Tongue (tissue), 2 donors: ENCODE data around the gene MCM9. TPM values are rescaled to one million over a fixed set of nuclear protein-coding genes. Genes with fewer than 3 reads are reported as not detected.
"Not testable (repeated sequence)": the region's sequence is repeated elsewhere in the genome, so short reads cannot be mapped to it uniquely, and the experiment has no call there.

Experiments used
- DNase-seq: peaks from one replicate; pipeline ENCODE4 v3.0.0-alpha.2; 2015
- total RNA-seq: library from RNA; depleted of rRNA; stranded (reverse); fragments of >200 nt; gene quantifications from one replicate; pipeline ENCODE4 v1.2.3, GENCODE V29; 2014

The MCM9 gene
- total RNA-seq, 1 donor from 2014 or later, result 20.7 TPM

GRCh38 chr6:118799826-118800225 is 135.1 kb downstream of the MCM9 start:
- no peak for DNase-seq

- DNase-seq, result not testable (repeated sequence)
These were observed 138.4 kb downstream of the MCM9 start for GRCh38 chr6:118796548-118796947.

GRCh38 chr6:118791499-118791898 is 143.5 kb downstream of the MCM9 start:
- DNase-seq, result no peak

- no peak for DNase-seq
These were observed 145.0 kb downstream of the MCM9 start for GRCh38 chr6:118789954-118790353.

- DNase-seq, result no peak
These were observed 145.5 kb downstream of the MCM9 start for GRCh38 chr6:118789419-118789818.

GRCh38 chr6:118788702-118789101 is 146.3 kb downstream of the MCM9 start:
- no peak for DNase-seq

GRCh38 chr6:118787724-118788423 is 147.1 kb downstream of the MCM9 start:
- DNase-seq, result peak; percentile 46

- DNase-seq, result no peak
These were observed 148.1 kb downstream of the MCM9 start for GRCh38 chr6:118786596-118787453.

- DNase-seq, result no peak
These were observed 149.4 kb downstream of the MCM9 start for GRCh38 chr6:118785601-118786000.

- peak; percentile 43 for DNase-seq
These were observed 150.3 kb downstream of the MCM9 start for GRCh38 chr6:118784641-118785164.

- DNase-seq, result peak; percentile 32
These were observed 150.9 kb downstream of the MCM9 start for GRCh38 chr6:118783931-118784550.

- no peak for DNase-seq
These were observed 152.3 kb downstream of the MCM9 start for GRCh38 chr6:118782651-118783050.

GRCh38 chr6:118781897-118782296 is 153.1 kb downstream of the MCM9 start:
- no peak for DNase-seq

GRCh38 chr6:118780668-118781067 is 154.3 kb downstream of the MCM9 start:
- no peak for DNase-seq

GRCh38 chr6:118776607-118777549 is 158.1 kb downstream of the MCM9 start:
- DNase-seq, result peak; percentile 90

- DNase-seq, result peak; percentile 68
These were observed 159.6 kb downstream of the MCM9 start for GRCh38 chr6:118775381-118775780.

- no peak for DNase-seq
These were observed 160.4 kb downstream of the MCM9 start for GRCh38 chr6:118774581-118774980.

GRCh38 chr6:118772886-118773285 is 162.1 kb downstream of the MCM9 start:
- no peak for DNase-seq

- no peak for DNase-seq
These were observed 163.7 kb downstream of the MCM9 start for GRCh38 chr6:118771253-118771652.

GRCh38 chr6:118770835-118771234 is 164.1 kb downstream of the MCM9 start:
- no peak for DNase-seq

- DNase-seq, result no peak
These were observed 164.7 kb downstream of the MCM9 start for GRCh38 chr6:118770112-118770788.
